K562 (cell line): ENCODE results near the gene C1QTNF12. TPM values are rescaled to one million over a fixed set of nuclear protein-coding genes. Genes with fewer than 3 reads are reported as not detected.

Source experiments
- ATAC-seq: fragments of 200-7000 bp; cut with Tn5 transposase; 3 replicates; pipeline ENCODE4 v1.9.1; 2020; ENCODE audit warnings: moderate library complexity
- BruUV-seq: library from RNA; stranded (reverse); fragments of 400-500 nt; replicated peaks from 2 replicates; lab custom pipeline; 2021; lab: Mats Ljungman, UMichigan
- CTCF ChIA-PET: fragments of 300-600 bp; formaldehyde crosslinking; extraction: SDS; loops from one replicate; lab custom pipeline; 2021; ENCODE audit warnings: low intra/inter-chr PET ratio; lab: Yijun Ruan, JAX
- POLR2A ChIA-PET: fragments of 300-600, 350-650 bp; sonication (Branson Sonifier 250); formaldehyde crosslinking; extraction: SDS; loops from one replicate; lab custom pipeline; 2021; ENCODE audit warnings: antibody characterized with exemption, inconsistent platforms; lab: Yijun Ruan, JAX
- DNase-seq, 4 experiments: peaks; one replicate each; pipeline versions ENCODE4 v3.0.0 to v3.0.0-alpha.2; 2011 to 2018; ENCODE audit warnings: low spot score in 3 of 4, mixed read lengths in 3 of 4; ENCODE audit errors: extremely low read depth in 1 of 4
- FAIRE-seq: peaks from 2 replicates; lab custom pipeline; 2011; peaks lifted over from hg19 to GRCh38; lab: Jason Lieb, UNC
- H2AFZ ChIP-seq: 2 replicates; pipeline ENCODE4 v1.6.0; 2011; ENCODE audit warnings: low read depth, low read length, control low read depth, inconsistent platforms
- H3K27ac ChIP-seq: fragments of 200-600 bp; 3 replicates; pipeline ENCODE4 v1.8.0; 2011; ENCODE audit warnings: low read depth, mild to moderate bottlenecking, control low read depth, inconsistent platforms, low read length, moderate library complexity, mixed read lengths; ENCODE audit errors: extremely low read depth
- H3K27me3 ChIP-seq, 2 experiments: fragments of 300-600 bp in 1 of 2; 2 replicates in 1 of 2; 3 replicates in 1 of 2; pipeline versions ENCODE4 v1.6.0 to v1.8.0; 2011; ENCODE audit warnings: inconsistent platforms in 2 of 2, low read length in 2 of 2, mild to moderate bottlenecking in 1 of 2, mixed read lengths in 1 of 2, moderate library complexity in 1 of 2; ENCODE audit not compliant: control insufficient read depth in 2 of 2, insufficient read depth in 2 of 2
- H3K36me3 ChIP-seq: fragments of 300-600 bp; 3 replicates; pipeline ENCODE4 v1.8.0; 2011; ENCODE audit warnings: mild to moderate bottlenecking, low read length, inconsistent platforms; ENCODE audit not compliant: control insufficient read depth, insufficient read depth
- H3K4me1 ChIP-seq, 2 experiments: fragments of 200-600 bp in 1 of 2; replicated peaks in 1 of 2; 2 replicates in 1 of 2; 3 replicates in 1 of 2; pipeline versions ENCODE4 v1.5.1 to v1.8.0; 2011; ENCODE audit warnings: inconsistent platforms in 2 of 2, low read length in 2 of 2, mild to moderate bottlenecking in 1 of 2, mixed read lengths in 1 of 2, moderate library complexity in 1 of 2; ENCODE audit not compliant: control insufficient read depth in 2 of 2, insufficient read depth in 2 of 2
- H3K4me2 ChIP-seq: 2 replicates; pipeline ENCODE4 v1.6.1; 2011; ENCODE audit warnings: low read length, control low read depth, inconsistent platforms, mixed read lengths; ENCODE audit not compliant: insufficient read depth
- H3K4me3 ChIP-seq: fragments of 200-600 bp; sonication (generic), shearing (Covaris generic); 2 replicates; pipeline ENCODE4 v1.5.1; 2016; ENCODE audit warnings: control low read depth, inconsistent platforms
- H3K79me2 ChIP-seq: fragments of 200-600 bp; 3 replicates; pipeline ENCODE4 v1.8.0; 2011; ENCODE audit warnings: low read length, inconsistent platforms; ENCODE audit not compliant: control insufficient read depth, insufficient read depth
- H3K9ac ChIP-seq, 2 experiments: 2 replicates each; pipeline versions ENCODE4 v1.6.0 to v1.6.1; 2011; ENCODE audit warnings: low read depth in 2 of 2, low read length in 2 of 2, control low read depth in 1 of 2, inconsistent platforms in 1 of 2, mild to moderate bottlenecking in 1 of 2, mixed read lengths in 1 of 2; ENCODE audit not compliant: insufficient read depth in 1 of 2
- H3K9me1 ChIP-seq: one replicate; pipeline ENCODE4 v1.6.0; 2011; ENCODE audit warnings: inconsistent platforms, mild to moderate bottlenecking, low read length, moderate library complexity; ENCODE audit not compliant: control insufficient read depth, insufficient read depth
- H3K9me3 ChIP-seq: replicated peaks from 2 replicates; pipeline ENCODE4 v1.5.1; 2011; ENCODE audit warnings: low read depth, low read length, inconsistent platforms; ENCODE audit not compliant: control insufficient read depth, insufficient read depth
- H4K20me1 ChIP-seq: replicated peaks from 2 replicates; pipeline ENCODE4 v1.6.1; 2011; ENCODE audit warnings: low read length, inconsistent platforms, mixed read lengths; ENCODE audit not compliant: control insufficient read depth, insufficient read depth
- CREM ChIP-seq: IDR thresholded peaks from 2 replicates; pipeline ENCODE4 v1.6.1; 2014; ENCODE audit warnings: antibody characterized with exemption, low read depth
- FOXA3 ChIP-seq, 2 experiments: fragments of 450-650 bp in 1 of 2; sonication (generic) in 1 of 2; formaldehyde crosslinking; IDR thresholded peaks in 1 of 2; conservative IDR thresholded peaks in 1 of 2; 2 replicates each; pipeline versions ENCODE4 v1.4.0 to v1.8.0; 2020 to 2022; ENCODE audit warnings: mild to moderate bottlenecking in 2 of 2, missing genetic modification reagents in 1 of 2
- PML ChIP-seq: IDR thresholded peaks from 2 replicates; pipeline ENCODE4 v1.6.1; 2012; ENCODE audit warnings: low read length, inconsistent platforms
- RFX1 ChIP-seq: fragments of 450-650 bp; IDR thresholded peaks from 2 replicates; pipeline ENCODE4 v1.6.1; 2016; ENCODE audit warnings: mild to moderate bottlenecking, moderate library complexity
- SP2 ChIP-seq: IDR thresholded peaks from 2 replicates; pipeline ENCODE4 v1.6.1; 2011; ENCODE audit warnings: mild to moderate bottlenecking, low read depth, low read length, moderate library complexity; ENCODE audit not compliant: poor library complexity, severe bottlenecking; ENCODE audit errors: extremely low read depth
- TBL1XR1 ChIP-seq, 2 experiments: IDR thresholded peaks; 2 replicates each; pipeline ENCODE4 v1.6.1; 2012; ENCODE audit warnings: improper control_type of control experiment in 2 of 2, low read length in 2 of 2, mild to moderate bottlenecking in 1 of 2
- ZNF224 ChIP-seq: sonication (generic); formaldehyde crosslinking; IDR thresholded peaks from 2 replicates; pipeline ENCODE4 v1.8.0; 2022; ENCODE audit warnings: mild to moderate bottlenecking, missing genetic modification reagents
- WGBS: fragments of 100-300 bp; shearing (Covaris generic); methylation state at CpG from one replicate; pipeline ENCODE4 v1.1.6; 2016; ENCODE audit warnings: low coverage, mixed read lengths; ENCODE audit not compliant: insufficient coverage; ENCODE audit errors: missing lambda C conversion rate; 5-methylcytosine and 5-hydroxymethylcytosine counted together
- in situ Hi-C: fragments of 300-500 bp; cut with MboI; formaldehyde crosslinking; loops from 4 replicates; pipeline ENCODE4 v1.15.0; 2018; ENCODE audit warnings: inconsistent platforms, mixed read lengths
- intact Hi-C: fragments of 100-400 bp; cut with micrococcal nuclease; formaldehyde crosslinking; loops from 2 replicates; pipeline ENCODE4 v1.14.2; 2022
- polyA plus RNA-seq, 8 experiments: library from polyadenylated mRNA; depleted of rRNA in 4 of 8; stranded (reverse) in 5 of 8; unstranded in 3 of 8; fragments of >200 nt; fragmentation: Nextera tagmentation in 2 of 8; fragmentation: Illumina TruSeq in 1 of 8; extraction: Ambion mirVana in 2 of 8; extraction: Trizol in 1 of 8; gene quantifications; 2 replicates each; pipeline versions ENCODE4 v1.2.1 to v1.2.3, GENCODE V29; 2011 to 2014; ENCODE audit warnings: inconsistent platforms in 1 of 8, missing spikeins in 1 of 8
- total RNA-seq, 7 experiments: library from RNA; depleted of rRNA in 6 of 7; stranded (reverse); fragments of >200 nt in 6 of 7; fragmentation: Illumina TruSeq in 2 of 7; extraction: Trizol in 2 of 7; gene quantifications; 2 replicates each; pipeline versions ENCODE4 v1.2.1 to v1.2.3, GENCODE V29; 2011 to 2021; ENCODE audit warnings: low replicate concordance in 1 of 7
- TF ChIP-seq, protein P1 (sequence below), 2 experiments: fragments of 450-650 bp in 1 of 2; IDR thresholded peaks; 2 replicates each; pipeline ENCODE4 v1.6.1; 2011 to 2017; ENCODE audit warnings: low read depth in 2 of 2, antibody characterized with exemption in 1 of 2, borderline replicate concordance in 1 of 2, low read length in 1 of 2, mild to moderate bottlenecking in 1 of 2, mixed read lengths in 1 of 2; ENCODE audit not compliant: control insufficient read depth in 1 of 2
- TF ChIP-seq, protein P2 (sequence below), 2 experiments: fragments of 250-450 bp in 1 of 2; fragments of 450-650 bp in 1 of 2; sonication (Bioruptor Pico) in 1 of 2; IDR thresholded peaks; 2 replicates each; pipeline versions ENCODE4 v1.6.1 to v1.8.0; 2016 to 2021; ENCODE audit warnings: mild to moderate bottlenecking in 2 of 2, moderate library complexity in 2 of 2, missing compliant biosample characterization in 1 of 2, missing genetic modification characterization in 1 of 2
- TF ChIP-seq, protein P3 (sequence below), 2 experiments: IDR thresholded peaks; 2 replicates each; pipeline ENCODE4 v1.6.1; 2012; ENCODE audit warnings: improper control_type of control experiment in 2 of 2, low read depth in 2 of 2, low read length in 2 of 2, borderline replicate concordance in 1 of 2
- TF ChIP-seq, protein P4 (sequence below): fragments of 200-400 bp; formaldehyde crosslinking; IDR thresholded peaks from 2 replicates; pipeline ENCODE4 v1.6.1; 2017; ENCODE audit warnings: mild to moderate bottlenecking, low read depth, low read length, moderate library complexity

C1QTNF12 gene
- total and polyA plus RNA-seq, 9 of the 15 experiments (the other 6 are each of a cell fraction or from before 2014, with no cell fraction given), result 0.11 to 4.3 (median 0.93) TPM; not detected in 3

DNA sequence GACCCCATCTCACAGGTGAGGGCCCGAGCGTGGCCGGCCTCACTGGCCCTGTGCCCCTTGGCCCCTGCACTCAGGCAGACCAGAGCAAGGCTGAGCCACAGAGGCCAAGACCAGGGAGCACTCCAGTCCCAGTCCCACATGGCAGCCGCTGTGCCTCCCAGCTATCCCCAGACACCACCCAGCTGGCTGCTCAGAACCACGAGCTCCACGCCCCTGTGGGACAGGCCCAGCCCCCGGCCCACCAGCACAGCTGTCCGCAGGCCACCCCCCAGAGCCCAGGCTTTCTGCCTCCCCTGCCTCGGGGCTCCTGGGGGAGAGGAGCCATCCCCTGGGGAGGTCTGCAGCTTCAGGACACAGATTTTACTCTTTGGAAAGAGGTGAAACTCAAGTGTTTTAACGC, 9.1 kb upstream of the C1QTNF12 start:
- ATAC-seq (no peak), FAIRE-seq (no peak), DNase-seq (no peak)
- Histone ChIP-seq H3K9me3 (no peaks in the 10 kb centered on the region), H3K9me1 (peaks cover 3% of the 10 kb centered on the region), H3K36me3 (peaks cover 81% of the 10 kb centered on the region; the same call in 2 of the 3 replicates), H4K20me1 (peaks cover 1% of the 10 kb centered on the region; the same call in 1 of the 2 replicates), H3K4me3 (no peak overlapping the region), H3K4me2 (no peak overlapping the region), H3K27me3 (no peaks in the 10 kb centered on the region), H2AFZ (no peak overlapping the region), H3K4me1 (peaks cover 0 to 52% of the 10 kb centered on the region in 2 experiments; a peak in 2 of 5 replicates), H3K9ac (no peak overlapping the region; a peak in 1 of 4 replicates), H3K79me2 (peaks cover 3% of the 10 kb centered on the region; the same call in 2 of the 3 replicates), H3K27ac (no peak overlapping the region)
- WGBS, result 95% methylated on average over 7 of the region's 10 CpGs
- BruUV-seq, result no TSS peak
- ChIA-PET POLR2A (interaction anchor here (0.7 to 1.7 kb wide), 6 partner anchors 8 to 176 kb away, joined by 3 to 4 read pairs (median 3); partner anchors contain the start of genes B3GALT6 and SDF4), CTCF (no interaction called here)
- intact Hi-C loops (no loop called here), in situ Hi-C loops (no loop called here)
- TF ChIP-seq FOXA3 (CRISPR knock-in tag; conservative IDR thresholded peaks at IDR 0.05 in 1 of 2, IDR thresholded peaks at IDR 0.05 in 1 of 2) (no peak), SP2 (no peak), RFX1 (no peak), PML (no peak), CREM (no peak), ZNF224 (CRISPR knock-in tag) (no peak), TBL1XR1 (IDR thresholded peaks at IDR 0.05; ENCODE audit: low read length in 2 of 2) (no peak)
- TF ChIP-seq, protein P1, sequence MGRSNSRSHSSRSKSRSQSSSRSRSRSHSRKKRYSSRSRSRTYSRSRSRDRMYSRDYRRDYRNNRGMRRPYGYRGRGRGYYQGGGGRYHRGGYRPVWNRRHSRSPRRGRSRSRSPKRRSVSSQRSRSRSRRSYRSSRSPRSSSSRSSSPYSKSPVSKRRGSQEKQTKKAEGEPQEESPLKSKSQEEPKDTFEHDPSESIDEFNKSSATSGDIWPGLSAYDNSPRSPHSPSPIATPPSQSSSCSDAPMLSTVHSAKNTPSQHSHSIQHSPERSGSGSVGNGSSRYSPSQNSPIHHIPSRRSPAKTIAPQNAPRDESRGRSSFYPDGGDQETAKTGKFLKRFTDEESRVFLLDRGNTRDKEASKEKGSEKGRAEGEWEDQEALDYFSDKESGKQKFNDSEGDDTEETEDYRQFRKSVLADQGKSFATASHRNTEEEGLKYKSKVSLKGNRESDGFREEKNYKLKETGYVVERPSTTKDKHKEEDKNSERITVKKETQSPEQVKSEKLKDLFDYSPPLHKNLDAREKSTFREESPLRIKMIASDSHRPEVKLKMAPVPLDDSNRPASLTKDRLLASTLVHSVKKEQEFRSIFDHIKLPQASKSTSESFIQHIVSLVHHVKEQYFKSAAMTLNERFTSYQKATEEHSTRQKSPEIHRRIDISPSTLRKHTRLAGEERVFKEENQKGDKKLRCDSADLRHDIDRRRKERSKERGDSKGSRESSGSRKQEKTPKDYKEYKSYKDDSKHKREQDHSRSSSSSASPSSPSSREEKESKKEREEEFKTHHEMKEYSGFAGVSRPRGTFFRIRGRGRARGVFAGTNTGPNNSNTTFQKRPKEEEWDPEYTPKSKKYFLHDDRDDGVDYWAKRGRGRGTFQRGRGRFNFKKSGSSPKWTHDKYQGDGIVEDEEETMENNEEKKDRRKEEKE (IDR thresholded peaks at IDR 0.05; ENCODE audit: borderline replicate concordance in 1 of 2, control insufficient read depth in 1 of 2, low read depth in 2 of 2, low read length in 1 of 2), result no peak
- TF ChIP-seq, protein P2, sequence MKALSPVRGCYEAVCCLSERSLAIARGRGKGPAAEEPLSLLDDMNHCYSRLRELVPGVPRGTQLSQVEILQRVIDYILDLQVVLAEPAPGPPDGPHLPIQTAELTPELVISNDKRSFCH (CRISPR knock-in tag; IDR thresholded peaks at IDR 0.05), result no peak
- TF ChIP-seq, protein P2 (tag; IDR thresholded peaks at IDR 0.05), result no peak
- TF ChIP-seq, protein P3, sequence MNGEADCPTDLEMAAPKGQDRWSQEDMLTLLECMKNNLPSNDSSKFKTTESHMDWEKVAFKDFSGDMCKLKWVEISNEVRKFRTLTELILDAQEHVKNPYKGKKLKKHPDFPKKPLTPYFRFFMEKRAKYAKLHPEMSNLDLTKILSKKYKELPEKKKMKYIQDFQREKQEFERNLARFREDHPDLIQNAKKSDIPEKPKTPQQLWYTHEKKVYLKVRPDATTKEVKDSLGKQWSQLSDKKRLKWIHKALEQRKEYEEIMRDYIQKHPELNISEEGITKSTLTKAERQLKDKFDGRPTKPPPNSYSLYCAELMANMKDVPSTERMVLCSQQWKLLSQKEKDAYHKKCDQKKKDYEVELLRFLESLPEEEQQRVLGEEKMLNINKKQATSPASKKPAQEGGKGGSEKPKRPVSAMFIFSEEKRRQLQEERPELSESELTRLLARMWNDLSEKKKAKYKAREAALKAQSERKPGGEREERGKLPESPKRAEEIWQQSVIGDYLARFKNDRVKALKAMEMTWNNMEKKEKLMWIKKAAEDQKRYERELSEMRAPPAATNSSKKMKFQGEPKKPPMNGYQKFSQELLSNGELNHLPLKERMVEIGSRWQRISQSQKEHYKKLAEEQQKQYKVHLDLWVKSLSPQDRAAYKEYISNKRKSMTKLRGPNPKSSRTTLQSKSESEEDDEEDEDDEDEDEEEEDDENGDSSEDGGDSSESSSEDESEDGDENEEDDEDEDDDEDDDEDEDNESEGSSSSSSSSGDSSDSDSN (IDR thresholded peaks at IDR 0.05; ENCODE audit: borderline replicate concordance in 1 of 2, low read depth in 2 of 2, low read length in 2 of 2), result no peak
- TF ChIP-seq, protein P4, sequence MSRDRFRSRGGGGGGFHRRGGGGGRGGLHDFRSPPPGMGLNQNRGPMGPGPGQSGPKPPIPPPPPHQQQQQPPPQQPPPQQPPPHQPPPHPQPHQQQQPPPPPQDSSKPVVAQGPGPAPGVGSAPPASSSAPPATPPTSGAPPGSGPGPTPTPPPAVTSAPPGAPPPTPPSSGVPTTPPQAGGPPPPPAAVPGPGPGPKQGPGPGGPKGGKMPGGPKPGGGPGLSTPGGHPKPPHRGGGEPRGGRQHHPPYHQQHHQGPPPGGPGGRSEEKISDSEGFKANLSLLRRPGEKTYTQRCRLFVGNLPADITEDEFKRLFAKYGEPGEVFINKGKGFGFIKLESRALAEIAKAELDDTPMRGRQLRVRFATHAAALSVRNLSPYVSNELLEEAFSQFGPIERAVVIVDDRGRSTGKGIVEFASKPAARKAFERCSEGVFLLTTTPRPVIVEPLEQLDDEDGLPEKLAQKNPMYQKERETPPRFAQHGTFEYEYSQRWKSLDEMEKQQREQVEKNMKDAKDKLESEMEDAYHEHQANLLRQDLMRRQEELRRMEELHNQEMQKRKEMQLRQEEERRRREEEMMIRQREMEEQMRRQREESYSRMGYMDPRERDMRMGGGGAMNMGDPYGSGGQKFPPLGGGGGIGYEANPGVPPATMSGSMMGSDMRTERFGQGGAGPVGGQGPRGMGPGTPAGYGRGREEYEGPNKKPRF, result no peak
